ENCODE measurements around the gene ASAH2B.
"Not testable (repeated sequence)": the region's sequence is repeated elsewhere in the genome, so short reads cannot be mapped to it uniquely, and the experiment has no call there.

The ASAH2B gene

DNA sequence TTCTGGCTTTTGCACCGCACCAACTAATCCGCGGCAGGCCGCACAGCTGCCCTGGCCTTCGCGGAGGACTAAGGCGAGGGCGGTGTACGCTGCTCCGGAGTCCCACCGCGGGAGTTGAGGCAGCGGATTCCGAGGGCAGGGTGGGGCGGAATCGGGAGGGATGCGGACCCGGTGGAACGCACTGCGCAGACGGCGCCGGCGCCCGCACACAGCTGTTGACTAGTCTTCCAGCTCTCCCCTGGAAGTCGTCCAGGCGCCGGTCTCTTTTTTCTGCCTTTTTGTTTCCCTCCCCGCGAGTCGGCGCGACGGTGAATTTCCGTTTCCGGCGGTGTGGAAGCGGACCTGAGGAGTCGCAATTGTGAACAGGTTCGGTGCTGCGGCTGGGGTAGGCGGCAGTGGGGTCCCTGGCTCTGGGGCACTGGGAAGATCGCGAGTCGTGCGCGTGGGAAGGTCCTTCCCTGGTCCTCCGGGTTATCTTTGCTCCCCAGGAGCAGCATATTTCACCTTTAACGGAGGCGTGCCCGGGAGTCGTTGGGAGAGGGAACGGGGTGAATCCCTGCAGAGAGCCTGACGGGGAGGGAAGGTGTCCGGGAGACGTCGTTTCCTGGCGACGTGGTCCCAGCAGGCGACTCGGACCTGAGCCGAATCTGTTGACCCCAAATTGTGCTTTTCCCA, at the start of gene ASAH2B:
TSS of gene ASAH2B (plus strand) at position 319 of the 675 bp plus-strand sequence. CDS start 5,195 bp downstream, outside the sequence.
- Histone ChIP-seq H3K27me3 (peaks cover 67% of the 10 kb centered on the region), H3K36me3 (no peaks in the 10 kb centered on the region), H3K9me3 (no peaks in the 10 kb centered on the region), H3K27ac (no peak within 1 kb of the TSS), H3K4me3 (ENCODE audit: low read depth in 1 of 2, low read length in 1 of 2) (peak within 1 kb of the TSS; percentile 48 to 55), H3K4me1 (ENCODE audit: control insufficient read depth in 1 of 2, insufficient read depth in 1 of 2, low read depth in 1 of 2, low read length in 1 of 2) (peaks cover 5 to 14% of the 10 kb centered on the region in 2 experiments)
- no peak for TF ChIP-seq CTCF (IDR thresholded peaks at IDR 0.05)

GRCh38 chr10:50697819-50698218, 41.9 kb upstream of the ASAH2B start:
- not testable (repeated sequence) for H3K27ac ChIP-seq; H3K27me3 ChIP-seq; H3K36me3 ChIP-seq; H3K9me3 ChIP-seq; H3K4me3 ChIP-seq (ENCODE audit: low read depth in 1 of 2, low read length in 1 of 2); H3K4me1 ChIP-seq (ENCODE audit: control insufficient read depth in 1 of 2, insufficient read depth in 1 of 2, low read depth in 1 of 2, low read length in 1 of 2)

GRCh38 chr10:50701947-50702346, 37.8 kb upstream of the ASAH2B start:
- not testable (repeated sequence) for H3K27me3 ChIP-seq; H3K4me1 ChIP-seq (ENCODE audit: control insufficient read depth in 1 of 2, insufficient read depth in 1 of 2, low read depth in 1 of 2, low read length in 1 of 2); H3K36me3 ChIP-seq; H3K9me3 ChIP-seq; H3K27ac ChIP-seq; H3K4me3 ChIP-seq (ENCODE audit: low read depth in 1 of 2, low read length in 1 of 2)

DNA sequence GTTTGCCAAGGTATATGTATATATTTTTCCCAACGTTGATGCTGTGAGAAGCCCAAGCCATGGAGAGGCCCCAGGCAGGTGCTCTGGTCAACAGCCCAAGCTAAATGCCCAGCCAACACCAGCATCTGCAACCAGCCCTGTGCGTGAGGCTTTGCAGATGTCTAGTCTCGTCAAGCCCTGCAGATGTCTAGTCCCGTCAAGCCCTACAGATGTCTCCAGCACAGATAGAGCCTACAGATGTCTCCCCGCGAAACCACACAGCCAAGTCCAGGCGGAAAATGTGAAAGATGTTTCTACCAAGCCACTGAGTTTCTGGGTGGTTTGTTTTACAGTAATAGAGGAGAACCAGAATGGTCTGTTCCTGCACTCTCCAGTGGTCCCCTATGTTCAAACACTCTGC, 36.7 kb upstream of the ASAH2B start:
- not testable (repeated sequence) for H3K4me3 ChIP-seq (ENCODE audit: low read depth in 1 of 2, low read length in 1 of 2); H3K27ac ChIP-seq; H3K4me1 ChIP-seq (ENCODE audit: control insufficient read depth in 1 of 2, insufficient read depth in 1 of 2, low read depth in 1 of 2, low read length in 1 of 2); H3K9me3 ChIP-seq; H3K27me3 ChIP-seq; H3K36me3 ChIP-seq

- not testable (repeated sequence) for H3K36me3 ChIP-seq
Measured at GRCh38 chr10:50704436-50705079, 35.2 kb upstream of the ASAH2B start.

DNA sequence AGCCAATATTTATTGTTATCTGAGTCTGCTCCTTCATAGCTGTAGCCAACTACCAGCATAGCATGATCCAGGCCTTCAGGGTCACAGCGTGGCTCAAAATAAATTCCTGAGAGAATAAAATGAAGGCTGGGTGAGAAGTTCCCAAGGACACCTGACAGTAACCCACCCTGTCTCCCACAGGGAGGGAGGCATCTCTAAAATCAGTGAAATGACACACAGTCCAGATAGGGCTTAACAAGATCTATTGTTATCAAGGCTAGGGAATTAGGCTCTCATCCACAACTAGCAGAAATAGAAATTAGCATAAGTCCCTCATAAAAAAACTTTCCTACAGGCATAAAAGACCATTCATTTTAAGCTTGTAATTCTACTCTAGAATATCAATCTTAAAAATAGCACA, 33.7 kb upstream of the ASAH2B start:
- H3K27me3 ChIP-seq; H3K4me3 ChIP-seq (ENCODE audit: low read depth in 1 of 2, low read length in 1 of 2); H3K27ac ChIP-seq; H3K36me3 ChIP-seq; H3K9me3 ChIP-seq; H3K4me1 ChIP-seq (ENCODE audit: control insufficient read depth in 1 of 2, insufficient read depth in 1 of 2, low read depth in 1 of 2, low read length in 1 of 2): not testable (repeated sequence)

More at GRCh38 chr10:50704436-50705079, 35.2 kb upstream of the ASAH2B start:
- H3K4me1 ChIP-seq (ENCODE audit: control insufficient read depth in 1 of 2, insufficient read depth in 1 of 2, low read depth in 1 of 2, low read length in 1 of 2); H3K4me3 ChIP-seq (ENCODE audit: low read depth in 1 of 2, low read length in 1 of 2); H3K27ac ChIP-seq; H3K9me3 ChIP-seq; H3K27me3 ChIP-seq: not testable (repeated sequence)

DNA sequence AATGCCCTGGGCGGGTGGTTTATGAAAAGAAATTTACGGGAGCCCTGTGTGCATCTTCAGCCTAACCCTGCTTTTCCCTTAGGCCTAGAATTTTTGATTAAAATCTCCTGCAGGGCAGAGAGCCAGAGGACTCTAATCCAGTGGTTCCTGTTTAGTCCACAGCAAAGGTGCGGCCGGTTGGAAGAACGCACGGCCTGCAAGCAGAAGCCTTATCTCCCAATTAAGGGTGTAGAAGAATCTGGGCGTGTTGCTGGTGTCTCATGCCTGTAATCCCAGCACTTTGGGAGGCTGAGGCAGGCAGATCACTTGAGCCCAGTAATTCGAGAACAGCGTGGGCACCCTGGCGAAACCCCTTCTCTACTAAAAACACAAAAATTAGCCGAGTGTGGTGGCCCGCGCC, 29.5 kb upstream of the ASAH2B start:
- H3K36me3 ChIP-seq, result not testable (repeated sequence)

GRCh38 chr10:50723812-50724211, 15.9 kb upstream of the ASAH2B start:
- peaks cover 25% of the 10 kb centered on the region for H3K27me3 ChIP-seq
- H3K4me3 ChIP-seq (ENCODE audit: low read depth in 1 of 2, low read length in 1 of 2); H3K9me3 ChIP-seq; H3K36me3 ChIP-seq; H3K27ac ChIP-seq; H3K4me1 ChIP-seq (ENCODE audit: control insufficient read depth in 1 of 2, insufficient read depth in 1 of 2, low read depth in 1 of 2, low read length in 1 of 2): not testable (repeated sequence)

More for the DNA sequence above, 29.5 kb upstream of the ASAH2B start:
- H3K9me3 ChIP-seq; H3K27ac ChIP-seq; H3K27me3 ChIP-seq; H3K4me1 ChIP-seq (ENCODE audit: control insufficient read depth in 1 of 2, insufficient read depth in 1 of 2, low read depth in 1 of 2, low read length in 1 of 2); H3K4me3 ChIP-seq (ENCODE audit: low read depth in 1 of 2, low read length in 1 of 2): not testable (repeated sequence)

DNA sequence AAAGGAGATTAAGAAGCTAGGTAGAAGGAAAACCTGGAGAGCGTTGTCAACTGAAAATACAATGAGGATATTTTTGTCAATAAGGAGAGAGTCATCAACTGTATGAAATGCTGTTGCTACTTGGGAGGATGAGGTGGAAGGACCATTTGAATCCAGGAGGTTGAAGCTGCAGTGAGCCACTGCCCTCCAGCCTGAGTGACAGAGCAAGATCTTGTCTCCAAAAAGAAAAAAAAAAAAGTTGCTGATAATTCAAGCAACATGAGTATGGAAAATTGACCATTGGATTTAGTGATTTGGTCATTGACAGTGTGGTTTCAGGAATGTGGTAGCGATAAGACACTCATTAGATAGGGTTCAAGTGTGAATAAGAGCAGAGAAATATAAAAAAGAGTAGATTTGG, 11.6 kb upstream of the ASAH2B start:
- not testable (repeated sequence) for H3K4me3 ChIP-seq (ENCODE audit: low read depth in 1 of 2, low read length in 1 of 2); H3K36me3 ChIP-seq; H3K27ac ChIP-seq; H3K9me3 ChIP-seq; H3K4me1 ChIP-seq (ENCODE audit: control insufficient read depth in 1 of 2, insufficient read depth in 1 of 2, low read depth in 1 of 2, low read length in 1 of 2)
- H3K27me3 ChIP-seq, result peaks cover 25% of the 10 kb centered on the region

DNA sequence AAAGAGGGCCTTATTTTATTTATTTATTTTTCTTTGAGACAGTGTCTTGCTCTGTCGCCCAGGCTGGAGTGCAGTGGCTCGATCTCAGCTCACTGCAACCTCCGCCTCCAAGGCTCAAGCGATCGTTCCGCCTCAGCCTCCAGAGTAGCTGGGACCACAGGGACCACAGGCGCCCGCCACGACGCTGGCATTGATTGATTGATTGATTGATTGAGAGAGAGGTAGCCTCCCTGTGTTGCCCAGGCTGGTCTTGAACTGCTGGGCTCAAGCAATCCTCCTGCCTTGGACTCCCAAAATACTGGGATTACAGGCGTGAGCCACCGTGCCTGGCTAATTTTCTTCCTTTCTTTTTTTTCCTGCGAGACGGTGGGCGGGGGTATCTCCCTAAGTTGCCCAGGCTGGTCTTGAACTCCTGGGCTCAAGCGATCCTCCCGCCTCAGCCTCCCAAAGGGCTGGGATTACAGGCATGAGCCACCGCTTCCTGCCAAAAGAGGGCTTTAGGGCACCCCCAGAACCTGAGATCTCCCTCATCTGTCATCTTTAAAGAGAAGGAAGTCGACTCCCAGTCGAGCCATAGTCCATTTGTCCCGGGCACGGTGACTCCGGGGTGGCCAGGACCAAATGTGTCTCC, 634 bp upstream of the ASAH2B start:
- peak overlapping the region; percentile 48 to 55 for H3K4me3 ChIP-seq (ENCODE audit: low read depth in 1 of 2, low read length in 1 of 2)
- not testable (repeated sequence) for H3K27ac ChIP-seq, H3K36me3 ChIP-seq

More for the DNA sequence above, 634 bp upstream of the ASAH2B start:
- Histone ChIP-seq H3K27me3 (peaks cover 72% of the 10 kb centered on the region), H3K4me1 (ENCODE audit: control insufficient read depth in 1 of 2, insufficient read depth in 1 of 2, low read depth in 1 of 2, low read length in 1 of 2) (peaks cover 5 to 14% of the 10 kb centered on the region in 2 experiments)
- H3K9me3 ChIP-seq, result not testable (repeated sequence)

All from neutrophil (primary cell).